ENCODE results near the gene HMGXB4. TPM values are rescaled to one million over a fixed set of nuclear protein-coding genes. Genes with fewer than 3 reads are reported as not detected.

The HMGXB4 gene
- total RNA-seq, 4 donors from 2014 or later, result 13.8 to 24.7 (median 19.9) TPM

GRCh38 chr22:35274154-35274871 is 17.0 kb downstream of the HMGXB4 start:
- Histone ChIP-seq H3K27ac (no peak overlapping the region), H3K36me3 (peaks cover 0 to 4% of the 10 kb centered on the region in 2 donors), H3K9me3 (no peaks in the 10 kb centered on the region), H3K4me3 (replicated peaks in 1 of 3) (no peak overlapping the region), H3K4me1 (no peaks in the 10 kb centered on the region), H3K27me3 (no peaks in the 10 kb centered on the region)
- WGBS, 2 donors, result 92 to 95% methylated on average over 8 of the region's 8 CpGs
- TF ChIP-seq CTCF (IDR thresholded peaks at IDR 0.05), result no peak
- no peak for TF ChIP-seq POLR2A (IDR thresholded peaks at IDR 0.05)
- intact Hi-C loops (cut with DNase I), result no loop called here
- no peak for DNase-seq

- Histone ChIP-seq H3K27ac (no peak overlapping the region), H3K27me3 (no peaks in the 10 kb centered on the region), H3K4me3 (replicated peaks in 1 of 3) (no peak overlapping the region), H3K9me3 (no peaks in the 10 kb centered on the region), H3K36me3 (peaks cover 0 to 4% of the 10 kb centered on the region in 2 donors), H3K4me1 (no peaks in the 10 kb centered on the region)
- WGBS, 2 donors, result 86 to 100% methylated on average over 1 of the region's 1 CpG
- DNase-seq, result no peak
- intact Hi-C loops (cut with DNase I), result no loop called here
- no peak for TF ChIP-seq CTCF (IDR thresholded peaks at IDR 0.05)
- no peak for TF ChIP-seq POLR2A (IDR thresholded peaks at IDR 0.05)
These were observed 18.3 kb downstream of the HMGXB4 start for GRCh38 chr22:35275580-35275979.

- H3K27ac ChIP-seq, result no peak overlapping the region
- H3K36me3 ChIP-seq, result peaks cover 0 to 4% of the 10 kb centered on the region in 2 donors
- intact Hi-C loops (cut with DNase I), result no loop called here
- TF ChIP-seq POLR2A (IDR thresholded peaks at IDR 0.05) (no peak), CTCF (IDR thresholded peaks at IDR 0.05) (no peak)
- WGBS, 2 donors, result 87 to 88% methylated on average over 4 of the region's 4 CpGs
- H3K27me3 ChIP-seq, result no peaks in the 10 kb centered on the region
- DNase-seq, result no peak
- no peaks in the 10 kb centered on the region for H3K9me3 ChIP-seq
- no peak overlapping the region for H3K4me3 ChIP-seq (replicated peaks in 1 of 3)
- H3K4me1 ChIP-seq, result no peaks in the 10 kb centered on the region
These were observed 18.7 kb downstream of the HMGXB4 start for GRCh38 chr22:35276019-35276418.

- peaks cover 7 to 36% of the 10 kb centered on the region in 2 donors for H3K36me3 ChIP-seq
- H3K27me3 ChIP-seq, result no peaks in the 10 kb centered on the region
These were observed 30.8 kb downstream of the HMGXB4 start for GRCh38 chr22:35288116-35288515.

More at GRCh38 chr22:35288116-35288515, 30.8 kb downstream of the HMGXB4 start:
- intact Hi-C loops (cut with DNase I), result no loop called here
- no peaks in the 10 kb centered on the region for H3K9me3 ChIP-seq
- no peak for DNase-seq
- 93 to 100% methylated on average over 1 of the region's 1 CpG for WGBS, 2 donors
- no peak for TF ChIP-seq CTCF (IDR thresholded peaks at IDR 0.05)
- no peak for TF ChIP-seq POLR2A (IDR thresholded peaks at IDR 0.05)
- no peaks in the 10 kb centered on the region for H3K4me1 ChIP-seq
- no peak overlapping the region for H3K4me3 ChIP-seq (replicated peaks in 1 of 3)
- no peak overlapping the region for H3K27ac ChIP-seq

Data from thyroid gland (tissue), 4 donors.